LNCaP clone FGC (cell line): Measurements from ENCODE around the gene RIOK3.
A peak's percentile ranks its signal among the peaks of the same experiment; 100 is the strongest.

ENCODE experiments used
- DNase-seq: peaks from one replicate; pipeline ENCODE4 v3.0.0-alpha.2; 2011; ENCODE audit warnings: low read depth
- H3K4me3 ChIP-seq: 2 replicates; pipeline ENCODE4 v1.5.1; 2011; ENCODE audit warnings: mild to moderate bottlenecking, low read depth, low read length, control low read depth
- CTCF ChIP-seq: IDR thresholded peaks from 2 replicates; pipeline ENCODE4 v1.5.1; 2012; ENCODE audit warnings: mild to moderate bottlenecking; ENCODE audit not compliant: control insufficient read depth, insufficient read depth; ENCODE audit errors: extremely low read depth

Gene RIOK3

GRCh38 chr18:23452728-23453679 lies at the start of gene RIOK3:
TSS of gene RIOK3 (plus strand) at chr18:23453287. CDS start at chr18:23453440, 153 bp downstream.
- DNase-seq = peak; percentile 95
- no peak for TF ChIP-seq CTCF
- peak within 1 kb of the TSS; percentile 76 for H3K4me3 ChIP-seq

GRCh38 chr18:23403310-23403709 lies 49.8 kb upstream of the RIOK3 start:
- TF ChIP-seq CTCF = no peak
- no peak for DNase-seq
- no peak overlapping the region for H3K4me3 ChIP-seq

- no peak for DNase-seq
- no peak for TF ChIP-seq CTCF
- H3K4me3 ChIP-seq = no peak overlapping the region
These were observed 47.5 kb upstream of the RIOK3 start for GRCh38 chr18:23405636-23406035.

- H3K4me3 ChIP-seq = no peak overlapping the region
- TF ChIP-seq CTCF = no peak
- DNase-seq = no peak
These were observed 46.8 kb upstream of the RIOK3 start for GRCh38 chr18:23406271-23406787.

- H3K4me3 ChIP-seq = no peak overlapping the region
- DNase-seq = no peak
- no peak for TF ChIP-seq CTCF
These were observed 40.6 kb upstream of the RIOK3 start for GRCh38 chr18:23412351-23412964.

GRCh38 chr18:23415515-23415914 lies 37.6 kb upstream of the RIOK3 start:
- no peak overlapping the region for H3K4me3 ChIP-seq
- DNase-seq = no peak
- TF ChIP-seq CTCF = no peak
